ENCODE measurements around the gene XPR1. TPM values are rescaled to one million over a fixed set of nuclear protein-coding genes. Genes with fewer than 3 reads are reported as not detected.

Gene XPR1
- total RNA-seq, 1 donor from 2014 or later, result 18.6 TPM

DNA sequence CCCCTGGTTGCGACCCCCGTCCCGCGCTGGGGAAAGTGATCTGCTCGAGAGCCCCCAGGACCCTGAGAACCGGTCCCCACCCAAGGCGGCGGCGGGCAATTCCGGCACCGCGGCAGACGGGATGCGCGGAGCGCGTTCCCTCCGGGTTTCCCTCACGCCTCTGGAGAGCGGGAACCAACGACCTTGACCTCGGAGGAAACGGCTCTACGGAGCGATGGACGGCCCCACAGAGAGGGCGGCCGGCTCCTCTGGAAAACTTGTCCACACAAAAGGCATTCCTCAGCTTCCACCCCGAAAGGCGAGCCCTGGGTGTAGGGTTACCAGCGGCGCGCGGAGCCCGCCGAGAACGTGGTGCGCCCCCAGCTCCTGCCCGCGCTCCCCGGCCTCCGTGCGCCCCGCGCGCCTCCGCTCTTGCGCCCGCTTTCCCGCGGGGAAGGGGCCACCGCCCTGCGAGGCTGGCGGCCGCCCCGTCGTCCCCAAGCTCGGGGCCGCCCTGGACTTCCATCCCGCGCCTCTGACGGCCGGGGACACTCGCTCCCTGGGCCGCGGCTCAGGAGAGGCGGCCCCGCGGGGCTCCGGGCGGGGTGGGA lies 280.5 kb downstream of the XPR1 start:
- no peak for DNase-seq (ENCODE audit: low read depth)
- H3K4me3 ChIP-seq (ENCODE audit: low read depth, low read length), result peak overlapping the region; percentile 72
- TF ChIP-seq, protein P1, sequence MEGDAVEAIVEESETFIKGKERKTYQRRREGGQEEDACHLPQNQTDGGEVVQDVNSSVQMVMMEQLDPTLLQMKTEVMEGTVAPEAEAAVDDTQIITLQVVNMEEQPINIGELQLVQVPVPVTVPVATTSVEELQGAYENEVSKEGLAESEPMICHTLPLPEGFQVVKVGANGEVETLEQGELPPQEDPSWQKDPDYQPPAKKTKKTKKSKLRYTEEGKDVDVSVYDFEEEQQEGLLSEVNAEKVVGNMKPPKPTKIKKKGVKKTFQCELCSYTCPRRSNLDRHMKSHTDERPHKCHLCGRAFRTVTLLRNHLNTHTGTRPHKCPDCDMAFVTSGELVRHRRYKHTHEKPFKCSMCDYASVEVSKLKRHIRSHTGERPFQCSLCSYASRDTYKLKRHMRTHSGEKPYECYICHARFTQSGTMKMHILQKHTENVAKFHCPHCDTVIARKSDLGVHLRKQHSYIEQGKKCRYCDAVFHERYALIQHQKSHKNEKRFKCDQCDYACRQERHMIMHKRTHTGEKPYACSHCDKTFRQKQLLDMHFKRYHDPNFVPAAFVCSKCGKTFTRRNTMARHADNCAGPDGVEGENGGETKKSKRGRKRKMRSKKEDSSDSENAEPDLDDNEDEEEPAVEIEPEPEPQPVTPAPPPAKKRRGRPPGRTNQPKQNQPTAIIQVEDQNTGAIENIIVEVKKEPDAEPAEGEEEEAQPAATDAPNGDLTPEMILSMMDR (conservative IDR thresholded peaks at IDR 0.05; ENCODE audit: low read depth, low read length), result no peak

DNA sequence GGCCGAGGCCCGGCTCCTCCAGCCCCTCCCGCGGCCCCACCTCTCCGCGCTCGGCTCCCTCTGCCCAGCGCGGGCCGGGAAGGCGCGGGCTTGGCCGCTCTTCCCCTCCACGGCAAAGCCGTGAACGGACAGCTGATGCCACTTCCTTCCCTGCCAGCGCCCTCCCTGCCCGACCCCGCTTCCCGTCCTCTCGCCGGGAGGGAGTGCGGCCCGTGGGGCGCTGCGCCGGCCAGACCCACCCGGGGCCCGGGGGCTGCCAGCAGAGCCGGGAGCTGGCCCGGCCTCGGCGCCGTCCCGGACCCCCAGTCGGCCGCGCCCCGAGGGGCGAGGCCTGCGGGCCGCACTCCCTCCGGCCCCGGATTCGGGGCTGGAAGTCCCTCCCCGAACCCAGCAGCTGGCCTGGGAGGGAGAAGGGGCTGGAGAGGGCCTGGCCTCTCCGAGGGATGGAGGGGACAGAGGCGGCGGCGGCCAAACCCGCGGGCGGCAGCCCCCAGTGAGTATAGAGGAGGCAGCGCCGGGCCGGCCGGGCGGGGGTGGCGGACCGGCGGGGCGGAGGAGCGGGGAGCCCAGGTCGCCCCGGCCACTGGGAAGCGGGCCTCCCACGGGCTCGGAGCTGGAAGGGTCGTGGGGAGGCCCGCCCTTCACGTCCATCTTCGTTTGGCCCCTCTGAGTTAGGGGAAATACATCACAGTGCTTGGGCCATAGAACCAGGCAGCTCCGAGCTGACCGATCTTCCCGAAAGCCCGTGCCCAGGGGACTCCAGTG lies 281.2 kb downstream of the XPR1 start, which contains the start of gene KIAA1614:
Gene KIAA1614 (plus strand): TSS at position 97 of the 765 bp plus-strand sequence. CDS start 347 bp downstream, at position 444.
- DNase-seq (ENCODE audit: low read depth), result no peak
- peak within 1 kb of the TSS; percentile 72 for H3K4me3 ChIP-seq (ENCODE audit: low read depth, low read length)
- TF ChIP-seq, protein P1 (conservative IDR thresholded peaks at IDR 0.05; ENCODE audit: low read depth, low read length), result no peak

DNA sequence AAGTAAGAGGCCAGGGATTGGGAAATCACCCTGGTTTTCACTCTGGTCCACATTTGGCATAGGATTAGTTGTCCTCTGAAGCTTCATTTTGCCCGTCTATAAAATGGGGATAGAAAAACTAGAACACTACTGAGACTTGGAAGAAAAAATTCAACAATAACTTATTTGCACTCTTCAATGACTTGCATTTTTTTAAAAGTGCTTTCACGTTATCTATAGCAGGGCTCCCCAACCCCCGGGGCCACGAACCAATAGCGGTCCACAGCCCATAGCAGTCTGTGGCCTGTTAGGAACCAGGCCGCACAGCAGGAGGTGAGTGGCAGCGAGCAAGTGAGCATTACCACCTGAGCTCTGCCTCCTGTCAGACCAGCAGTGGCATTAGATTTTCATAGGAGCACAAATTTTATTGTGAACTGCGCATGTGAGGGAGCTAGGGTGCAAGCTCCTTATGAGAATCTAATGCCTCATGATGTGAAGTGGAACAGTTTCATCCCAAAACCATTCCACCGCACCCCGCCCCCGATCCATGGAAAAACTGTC lies 283.7 kb downstream of the XPR1 start:
- no peak for DNase-seq (ENCODE audit: low read depth)
- TF ChIP-seq, protein P1 (conservative IDR thresholded peaks at IDR 0.05; ENCODE audit: low read depth, low read length), result no peak

DNA sequence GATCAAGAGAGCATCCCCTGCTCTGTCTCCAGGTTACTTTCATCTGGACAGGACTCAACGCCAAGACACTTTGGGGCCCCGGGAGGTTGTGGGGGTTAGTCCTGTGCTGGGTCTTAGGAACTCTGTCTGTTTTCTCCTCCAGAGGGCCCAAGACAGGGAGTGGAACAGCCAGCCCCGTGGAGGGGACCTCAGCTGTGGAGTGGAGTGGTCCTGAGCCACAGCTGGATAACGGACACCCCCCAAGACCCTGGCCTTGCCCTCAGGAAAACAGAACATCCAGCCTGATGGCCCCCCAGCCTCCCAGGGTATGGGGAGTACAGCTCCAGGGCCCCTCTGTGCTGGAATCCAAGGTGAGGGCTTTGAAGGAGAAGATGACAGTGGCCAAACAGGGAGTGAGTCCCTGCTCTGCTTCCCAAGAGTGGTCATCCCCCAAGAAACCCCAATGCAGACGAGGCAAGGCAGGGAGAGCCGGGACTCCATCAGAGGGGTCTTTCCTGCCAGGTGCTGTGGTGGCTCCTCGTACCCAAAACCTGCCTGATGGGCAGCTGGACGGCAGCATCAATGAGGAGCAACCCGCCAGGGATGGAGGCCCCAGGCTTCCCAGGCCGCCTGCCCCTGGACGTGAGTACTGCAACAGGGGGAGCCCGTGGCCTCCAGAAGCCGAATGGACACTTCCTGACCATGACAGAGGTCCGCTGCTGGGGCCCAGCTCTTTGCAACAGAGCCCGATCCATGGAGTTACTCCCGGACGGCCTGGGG lies 284.4 kb downstream of the XPR1 start:
- TF ChIP-seq, protein P1 (conservative IDR thresholded peaks at IDR 0.05; ENCODE audit: low read depth, low read length), result no peak
- H3K4me3 ChIP-seq (ENCODE audit: low read depth, low read length), result no peak overlapping the region
- no peak for DNase-seq (ENCODE audit: low read depth)

More for the DNA sequence above, 283.7 kb downstream of the XPR1 start:
- H3K4me3 ChIP-seq (ENCODE audit: low read depth, low read length), result no peak overlapping the region

DNA sequence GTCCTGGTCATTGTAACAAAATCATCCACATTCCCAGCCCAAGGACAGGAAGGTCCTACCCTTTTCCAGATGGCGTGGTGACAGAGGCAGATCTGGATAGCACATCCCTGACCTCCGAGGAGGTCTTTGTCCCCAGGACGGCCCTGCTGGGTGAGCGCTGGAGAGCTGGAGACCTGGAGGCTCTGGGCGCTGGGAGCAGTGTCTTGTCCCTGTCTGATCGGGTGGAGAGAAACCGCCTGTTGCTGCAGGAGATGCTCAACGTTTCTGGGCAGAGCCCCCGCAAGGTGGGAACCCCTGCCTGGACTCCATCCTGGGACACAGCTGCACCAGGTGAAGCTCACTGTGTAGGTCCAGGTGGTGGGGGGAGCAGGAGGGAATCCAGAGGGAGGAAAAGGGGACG lies 284.9 kb downstream of the XPR1 start:
- TF ChIP-seq, protein P1 (conservative IDR thresholded peaks at IDR 0.05; ENCODE audit: low read depth, low read length), result no peak
- no peak overlapping the region for H3K4me3 ChIP-seq (ENCODE audit: low read depth, low read length)
- DNase-seq (ENCODE audit: low read depth), result no peak

DNA sequence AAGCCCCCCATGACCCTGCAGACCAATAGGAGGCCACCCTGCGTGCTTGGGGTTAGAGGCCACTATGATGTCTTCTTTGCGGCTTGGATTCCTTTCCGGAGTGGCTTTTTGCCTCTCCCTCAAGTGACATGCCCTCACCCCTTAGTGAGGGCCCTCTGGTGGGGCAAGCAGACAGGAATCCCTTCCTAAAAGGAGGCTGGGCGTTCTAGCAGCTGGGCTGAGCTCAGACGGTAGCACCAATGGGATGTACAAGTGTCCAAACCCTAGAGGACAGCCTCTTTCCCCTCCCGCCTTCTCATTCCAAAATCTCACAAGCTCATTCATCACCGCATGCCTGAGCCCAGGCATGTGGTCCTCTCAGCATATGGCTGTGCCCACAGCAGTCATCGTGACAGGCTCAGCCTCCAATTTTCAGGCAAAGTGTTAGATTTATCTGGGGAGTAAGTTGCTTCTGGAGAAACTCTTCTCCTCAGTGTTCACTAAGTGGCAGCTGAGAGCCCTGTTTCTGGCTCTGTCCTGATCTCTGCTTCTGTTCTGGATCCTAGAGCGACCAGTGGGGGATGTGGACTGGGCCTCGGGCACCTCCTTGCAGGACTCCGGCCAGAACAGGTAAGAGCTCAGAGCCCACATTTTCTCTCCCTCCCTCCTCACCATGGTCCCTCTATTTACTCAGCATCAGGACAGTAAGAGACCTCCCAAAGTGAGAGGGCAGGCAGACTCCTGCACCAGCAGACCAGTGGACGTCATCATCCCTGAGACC lies 285.7 kb downstream of the XPR1 start:
- H3K4me3 ChIP-seq (ENCODE audit: low read depth, low read length), result no peak overlapping the region
- TF ChIP-seq, protein P1 (conservative IDR thresholded peaks at IDR 0.05; ENCODE audit: low read depth, low read length), result peak; percentile 50
- no peak for DNase-seq (ENCODE audit: low read depth)
